Right atrium auricular region (tissue), 2 donors: ENCODE results near the gene OR52E5. TPM values are rescaled to one million over a fixed set of nuclear protein-coding genes. Genes with fewer than 3 reads are reported as not detected.

Experiments
- DNase-seq: peaks from one replicate; pipeline ENCODE4 v3.0.0-alpha.2; 2019; ENCODE audit warnings: low spot score
- H3K27ac ChIP-seq, 2 donors: fragments of 200-600 bp; sonication (generic); 1 replicate in 1 of 2; 2 replicates in 1 of 2; pipeline ENCODE4 v1.5.1; 2016 to 2019
- H3K27me3 ChIP-seq, 2 donors: fragments of 200-600 bp; sonication (generic); one replicate each; pipeline versions ENCODE4 v1.5.1 to v1.6.0; 2017 to 2019
- H3K36me3 ChIP-seq: fragments of 200-600 bp; sonication (generic); one replicate; pipeline ENCODE4 v1.5.1; 2016
- H3K4me1 ChIP-seq, 2 donors: fragments of 200-600 bp; sonication (generic); one replicate each; pipeline versions ENCODE4 v1.5.1 to v1.6.0; 2017 to 2019
- H3K4me3 ChIP-seq, 2 donors: fragments of 200-600 bp; sonication (generic); 1 replicate in 1 of 2; 2 replicates in 1 of 2; pipeline ENCODE4 v1.5.1; 2017 to 2019; ENCODE audit warnings: mild to moderate bottlenecking in 1 of 2, moderate library complexity in 1 of 2
- H3K9me3 ChIP-seq, 2 donors: fragments of 200-600 bp; sonication (generic); one replicate each; pipeline ENCODE4 v1.5.1; 2019
- total RNA-seq, 2 donors: library from RNA; depleted of rRNA; stranded (reverse); fragments of >200 nt; gene quantifications; one replicate each; pipeline ENCODE4 v1.1.0, GENCODE V29; 2016
- TF ChIP-seq, protein P1 (sequence below), 2 donors: fragments of 200-600 bp; sonication (generic); IDR thresholded peaks; one replicate each; pipeline ENCODE4 v1.5.1; 2019; ENCODE audit warnings: antibody characterized with exemption in 2 of 2

The OR52E5 gene
- total RNA-seq, 2 donors from 2014 or later, result not detected

DNA sequence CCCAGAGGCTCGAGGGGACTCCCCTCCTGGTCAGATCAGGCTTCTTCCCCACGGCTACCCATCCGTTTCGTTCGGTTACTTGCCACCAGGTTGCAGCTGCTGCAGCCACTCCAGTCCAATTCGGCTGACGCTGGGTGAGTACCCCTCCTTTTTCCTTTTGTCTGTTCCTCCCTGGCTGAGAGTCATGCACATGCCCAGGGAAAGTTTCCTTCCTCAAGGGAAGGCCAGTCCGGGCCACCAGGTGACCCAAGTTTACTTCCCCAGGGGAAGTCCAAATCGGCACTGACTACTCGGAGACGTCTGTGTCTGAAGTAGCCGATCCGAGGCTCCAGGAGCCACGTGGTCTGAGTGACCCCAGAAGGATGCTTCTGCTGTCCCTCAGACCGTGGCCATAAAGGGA is 35.8 kb downstream of the OR52E5 start:
- TF ChIP-seq, protein P1, sequence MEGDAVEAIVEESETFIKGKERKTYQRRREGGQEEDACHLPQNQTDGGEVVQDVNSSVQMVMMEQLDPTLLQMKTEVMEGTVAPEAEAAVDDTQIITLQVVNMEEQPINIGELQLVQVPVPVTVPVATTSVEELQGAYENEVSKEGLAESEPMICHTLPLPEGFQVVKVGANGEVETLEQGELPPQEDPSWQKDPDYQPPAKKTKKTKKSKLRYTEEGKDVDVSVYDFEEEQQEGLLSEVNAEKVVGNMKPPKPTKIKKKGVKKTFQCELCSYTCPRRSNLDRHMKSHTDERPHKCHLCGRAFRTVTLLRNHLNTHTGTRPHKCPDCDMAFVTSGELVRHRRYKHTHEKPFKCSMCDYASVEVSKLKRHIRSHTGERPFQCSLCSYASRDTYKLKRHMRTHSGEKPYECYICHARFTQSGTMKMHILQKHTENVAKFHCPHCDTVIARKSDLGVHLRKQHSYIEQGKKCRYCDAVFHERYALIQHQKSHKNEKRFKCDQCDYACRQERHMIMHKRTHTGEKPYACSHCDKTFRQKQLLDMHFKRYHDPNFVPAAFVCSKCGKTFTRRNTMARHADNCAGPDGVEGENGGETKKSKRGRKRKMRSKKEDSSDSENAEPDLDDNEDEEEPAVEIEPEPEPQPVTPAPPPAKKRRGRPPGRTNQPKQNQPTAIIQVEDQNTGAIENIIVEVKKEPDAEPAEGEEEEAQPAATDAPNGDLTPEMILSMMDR (IDR thresholded peaks at IDR 0.05), result no peak
- no peaks in the 10 kb centered on the region for H3K36me3 ChIP-seq
- DNase-seq, result no peak
- no peaks in the 10 kb centered on the region for H3K27me3 ChIP-seq
- no peak overlapping the region for H3K27ac ChIP-seq
- H3K9me3 ChIP-seq, result peaks cover 0 to 3% of the 10 kb centered on the region in 2 donors
- no peaks in the 10 kb centered on the region for H3K4me1 ChIP-seq
- no peak overlapping the region for H3K4me3 ChIP-seq

- H3K4me3 ChIP-seq, result no peak overlapping the region
- H3K27ac ChIP-seq, result no peak overlapping the region
- DNase-seq, result no peak
- no peaks in the 10 kb centered on the region for H3K27me3 ChIP-seq
- H3K4me1 ChIP-seq, result no peaks in the 10 kb centered on the region
- H3K9me3 ChIP-seq, result no peaks in the 10 kb centered on the region
- TF ChIP-seq, protein P1 (IDR thresholded peaks at IDR 0.05), result no peak
- no peaks in the 10 kb centered on the region for H3K36me3 ChIP-seq
These were observed 36.8 kb downstream of the OR52E5 start for GRCh38 chr11:5929571-5930368.

DNA sequence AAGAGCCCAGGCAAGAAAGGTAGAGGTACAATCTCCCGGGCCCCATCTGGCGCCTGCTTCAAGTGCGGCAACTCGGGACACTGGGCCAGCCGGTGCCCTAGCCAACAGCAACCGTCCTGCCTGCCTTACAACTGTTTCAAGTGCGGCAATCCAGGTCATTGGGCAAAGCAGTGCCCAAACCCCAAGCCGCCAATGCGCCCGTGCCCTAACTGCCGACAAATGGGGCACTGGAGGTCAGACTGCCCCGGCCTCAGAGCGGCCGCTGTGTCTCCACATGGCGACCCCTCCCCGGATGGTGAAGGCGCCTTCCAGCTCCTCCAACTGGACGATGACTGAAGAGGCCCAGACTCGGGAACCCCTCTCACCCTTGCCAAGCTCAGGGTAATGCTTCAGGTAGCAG is 37.6 kb downstream of the OR52E5 start:
- H3K9me3 ChIP-seq, result no peaks in the 10 kb centered on the region
- no peaks in the 10 kb centered on the region for H3K4me1 ChIP-seq
- no peaks in the 10 kb centered on the region for H3K27me3 ChIP-seq
- H3K4me3 ChIP-seq, result no peak overlapping the region
- TF ChIP-seq, protein P1 (IDR thresholded peaks at IDR 0.05), result no peak
- no peak for DNase-seq
- no peaks in the 10 kb centered on the region for H3K36me3 ChIP-seq
- H3K27ac ChIP-seq, result no peak overlapping the region

DNA sequence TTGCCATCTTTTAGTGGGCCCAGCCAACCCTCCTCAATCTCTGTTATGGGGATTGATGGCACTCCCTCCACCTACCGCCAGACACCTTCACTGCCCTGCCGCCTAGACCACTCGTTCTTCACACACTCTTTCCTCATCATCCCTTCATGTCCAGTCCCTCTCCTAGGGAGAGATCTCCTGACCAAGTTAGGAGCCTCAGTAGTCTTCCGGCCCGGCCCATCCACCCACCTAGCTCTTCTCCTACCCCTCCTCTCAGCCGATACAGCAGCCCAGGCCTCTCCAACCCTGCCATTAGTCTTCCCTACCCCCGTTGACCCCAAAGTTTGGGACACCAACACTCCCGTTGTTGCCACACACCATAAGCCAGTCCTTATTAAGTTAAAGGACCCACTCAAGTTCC is 38.1 kb downstream of the OR52E5 start:
- TF ChIP-seq, protein P1 (IDR thresholded peaks at IDR 0.05), result no peak
- H3K27ac ChIP-seq, result no peak overlapping the region
- no peaks in the 10 kb centered on the region for H3K4me1 ChIP-seq
- DNase-seq, result no peak
- H3K36me3 ChIP-seq, result no peaks in the 10 kb centered on the region
- no peaks in the 10 kb centered on the region for H3K27me3 ChIP-seq
- H3K4me3 ChIP-seq, result no peak overlapping the region
- no peaks in the 10 kb centered on the region for H3K9me3 ChIP-seq

DNA sequence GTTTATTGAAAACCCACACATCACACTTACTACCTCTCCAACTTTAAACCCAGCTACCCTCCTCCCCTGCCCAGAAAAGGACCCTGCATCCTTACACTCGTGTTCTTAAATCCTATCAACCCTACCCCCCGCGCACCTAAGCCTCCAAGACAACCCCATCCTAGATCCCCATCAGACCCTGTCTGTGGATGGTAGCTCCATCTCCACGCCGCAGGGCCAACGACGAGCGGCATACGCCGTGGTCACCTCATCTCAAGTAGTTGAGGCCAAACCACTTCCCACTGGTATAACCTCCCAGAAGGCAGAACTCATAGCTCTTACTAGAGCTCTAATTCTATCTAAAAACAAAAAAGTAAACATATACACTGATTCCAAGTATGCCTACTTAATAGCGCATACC is 39.7 kb downstream of the OR52E5 start:
- Histone ChIP-seq H3K27me3 (no peaks in the 10 kb centered on the region), H3K4me3 (no peak overlapping the region), H3K9me3 (no peaks in the 10 kb centered on the region), H3K36me3 (no peaks in the 10 kb centered on the region), H3K4me1 (no peaks in the 10 kb centered on the region), H3K27ac (no peak overlapping the region)
- DNase-seq, result no peak
- TF ChIP-seq, protein P1 (IDR thresholded peaks at IDR 0.05), result no peak

GRCh38 chr11:5933116-5933515 is 40.1 kb downstream of the OR52E5 start:
- TF ChIP-seq, protein P1 (IDR thresholded peaks at IDR 0.05), result no peak
- H3K27ac ChIP-seq, result no peak overlapping the region
- no peaks in the 10 kb centered on the region for H3K36me3 ChIP-seq
- no peaks in the 10 kb centered on the region for H3K4me1 ChIP-seq
- H3K9me3 ChIP-seq, result no peaks in the 10 kb centered on the region
- no peaks in the 10 kb centered on the region for H3K27me3 ChIP-seq
- H3K4me3 ChIP-seq, result no peak overlapping the region
- no peak for DNase-seq
